Measurements from ENCODE around the gene UTS2B. TPM values are rescaled to one million over a fixed set of nuclear protein-coding genes. Genes with fewer than 3 reads are reported as not detected.

Gene UTS2B
- total and polyA plus RNA-seq, 9 of the 15 experiments (the other 6 are each of a cell fraction or from before 2014, with no cell fraction given) = 0.06 TPM; not detected in 8

DNA sequence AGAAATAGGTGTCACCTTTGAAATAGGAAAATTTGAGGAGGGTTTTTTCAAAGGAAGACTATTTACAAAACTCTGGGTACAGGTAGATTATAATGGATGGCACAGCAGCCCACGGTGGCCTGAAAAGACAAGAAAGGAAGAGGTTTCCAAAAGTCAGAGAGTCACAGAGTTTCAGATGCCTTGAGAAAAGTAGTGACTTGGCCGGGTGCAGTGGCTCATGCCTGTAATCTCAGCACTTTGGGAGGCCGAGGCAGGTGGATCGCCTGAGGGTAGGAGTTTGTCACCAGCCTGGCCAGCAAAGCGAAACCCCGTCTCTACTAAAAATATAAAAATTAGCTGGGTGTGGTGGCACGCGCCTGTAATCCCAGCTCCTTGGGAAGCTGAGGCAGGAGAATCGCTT, 96.1 kb downstream of the UTS2B start (continued):
- TF ChIP-seq, protein P1, sequence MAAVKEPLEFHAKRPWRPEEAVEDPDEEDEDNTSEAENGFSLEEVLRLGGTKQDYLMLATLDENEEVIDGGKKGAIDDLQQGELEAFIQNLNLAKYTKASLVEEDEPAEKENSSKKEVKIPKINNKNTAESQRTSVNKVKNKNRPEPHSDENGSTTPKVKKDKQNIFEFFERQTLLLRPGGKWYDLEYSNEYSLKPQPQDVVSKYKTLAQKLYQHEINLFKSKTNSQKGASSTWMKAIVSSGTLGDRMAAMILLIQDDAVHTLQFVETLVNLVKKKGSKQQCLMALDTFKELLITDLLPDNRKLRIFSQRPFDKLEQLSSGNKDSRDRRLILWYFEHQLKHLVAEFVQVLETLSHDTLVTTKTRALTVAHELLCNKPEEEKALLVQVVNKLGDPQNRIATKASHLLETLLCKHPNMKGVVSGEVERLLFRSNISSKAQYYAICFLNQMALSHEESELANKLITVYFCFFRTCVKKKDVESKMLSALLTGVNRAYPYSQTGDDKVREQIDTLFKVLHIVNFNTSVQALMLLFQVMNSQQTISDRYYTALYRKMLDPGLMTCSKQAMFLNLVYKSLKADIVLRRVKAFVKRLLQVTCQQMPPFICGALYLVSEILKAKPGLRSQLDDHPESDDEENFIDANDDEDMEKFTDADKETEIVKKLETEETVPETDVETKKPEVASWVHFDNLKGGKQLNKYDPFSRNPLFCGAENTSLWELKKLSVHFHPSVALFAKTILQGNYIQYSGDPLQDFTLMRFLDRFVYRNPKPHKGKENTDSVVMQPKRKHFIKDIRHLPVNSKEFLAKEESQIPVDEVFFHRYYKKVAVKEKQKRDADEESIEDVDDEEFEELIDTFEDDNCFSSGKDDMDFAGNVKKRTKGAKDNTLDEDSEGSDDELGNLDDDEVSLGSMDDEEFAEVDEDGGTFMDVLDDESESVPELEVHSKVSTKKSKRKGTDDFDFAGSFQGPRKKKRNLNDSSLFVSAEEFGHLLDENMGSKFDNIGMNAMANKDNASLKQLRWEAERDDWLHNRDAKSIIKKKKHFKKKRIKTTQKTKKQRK (IDR thresholded peaks at IDR 0.05; ENCODE audit: borderline replicate concordance, low read depth, low read length) = no peak
- TF ChIP-seq EZH2 (IDR thresholded peaks at IDR 0.05; ENCODE audit: borderline replicate concordance, low read depth, low read length) (no peak), ZNF274 (IDR thresholded peaks at IDR 0.05; ENCODE audit: borderline replicate concordance, low read depth, low read length) (no peak)
- TF ChIP-seq, protein P2, sequence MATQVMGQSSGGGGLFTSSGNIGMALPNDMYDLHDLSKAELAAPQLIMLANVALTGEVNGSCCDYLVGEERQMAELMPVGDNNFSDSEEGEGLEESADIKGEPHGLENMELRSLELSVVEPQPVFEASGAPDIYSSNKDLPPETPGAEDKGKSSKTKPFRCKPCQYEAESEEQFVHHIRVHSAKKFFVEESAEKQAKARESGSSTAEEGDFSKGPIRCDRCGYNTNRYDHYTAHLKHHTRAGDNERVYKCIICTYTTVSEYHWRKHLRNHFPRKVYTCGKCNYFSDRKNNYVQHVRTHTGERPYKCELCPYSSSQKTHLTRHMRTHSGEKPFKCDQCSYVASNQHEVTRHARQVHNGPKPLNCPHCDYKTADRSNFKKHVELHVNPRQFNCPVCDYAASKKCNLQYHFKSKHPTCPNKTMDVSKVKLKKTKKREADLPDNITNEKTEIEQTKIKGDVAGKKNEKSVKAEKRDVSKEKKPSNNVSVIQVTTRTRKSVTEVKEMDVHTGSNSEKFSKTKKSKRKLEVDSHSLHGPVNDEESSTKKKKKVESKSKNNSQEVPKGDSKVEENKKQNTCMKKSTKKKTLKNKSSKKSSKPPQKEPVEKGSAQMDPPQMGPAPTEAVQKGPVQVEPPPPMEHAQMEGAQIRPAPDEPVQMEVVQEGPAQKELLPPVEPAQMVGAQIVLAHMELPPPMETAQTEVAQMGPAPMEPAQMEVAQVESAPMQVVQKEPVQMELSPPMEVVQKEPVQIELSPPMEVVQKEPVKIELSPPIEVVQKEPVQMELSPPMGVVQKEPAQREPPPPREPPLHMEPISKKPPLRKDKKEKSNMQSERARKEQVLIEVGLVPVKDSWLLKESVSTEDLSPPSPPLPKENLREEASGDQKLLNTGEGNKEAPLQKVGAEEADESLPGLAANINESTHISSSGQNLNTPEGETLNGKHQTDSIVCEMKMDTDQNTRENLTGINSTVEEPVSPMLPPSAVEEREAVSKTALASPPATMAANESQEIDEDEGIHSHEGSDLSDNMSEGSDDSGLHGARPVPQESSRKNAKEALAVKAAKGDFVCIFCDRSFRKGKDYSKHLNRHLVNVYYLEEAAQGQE (IDR thresholded peaks at IDR 0.05; ENCODE audit: borderline replicate concordance) = no peak
- TF ChIP-seq, protein P2 (CRISPR knock-in tag; IDR thresholded peaks at IDR 0.05; ENCODE audit: low read depth) = no peak
- TF ChIP-seq, protein P3, sequence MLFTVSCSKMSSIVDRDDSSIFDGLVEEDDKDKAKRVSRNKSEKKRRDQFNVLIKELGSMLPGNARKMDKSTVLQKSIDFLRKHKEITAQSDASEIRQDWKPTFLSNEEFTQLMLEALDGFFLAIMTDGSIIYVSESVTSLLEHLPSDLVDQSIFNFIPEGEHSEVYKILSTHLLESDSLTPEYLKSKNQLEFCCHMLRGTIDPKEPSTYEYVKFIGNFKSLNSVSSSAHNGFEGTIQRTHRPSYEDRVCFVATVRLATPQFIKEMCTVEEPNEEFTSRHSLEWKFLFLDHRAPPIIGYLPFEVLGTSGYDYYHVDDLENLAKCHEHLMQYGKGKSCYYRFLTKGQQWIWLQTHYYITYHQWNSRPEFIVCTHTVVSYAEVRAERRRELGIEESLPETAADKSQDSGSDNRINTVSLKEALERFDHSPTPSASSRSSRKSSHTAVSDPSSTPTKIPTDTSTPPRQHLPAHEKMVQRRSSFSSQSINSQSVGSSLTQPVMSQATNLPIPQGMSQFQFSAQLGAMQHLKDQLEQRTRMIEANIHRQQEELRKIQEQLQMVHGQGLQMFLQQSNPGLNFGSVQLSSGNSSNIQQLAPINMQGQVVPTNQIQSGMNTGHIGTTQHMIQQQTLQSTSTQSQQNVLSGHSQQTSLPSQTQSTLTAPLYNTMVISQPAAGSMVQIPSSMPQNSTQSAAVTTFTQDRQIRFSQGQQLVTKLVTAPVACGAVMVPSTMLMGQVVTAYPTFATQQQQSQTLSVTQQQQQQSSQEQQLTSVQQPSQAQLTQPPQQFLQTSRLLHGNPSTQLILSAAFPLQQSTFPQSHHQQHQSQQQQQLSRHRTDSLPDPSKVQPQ (CRISPR knock-in tag; IDR thresholded peaks at IDR 0.05; ENCODE audit: borderline replicate concordance) = no peak

Data from K562 (cell line).